CD4-positive, alpha-beta T cell treated with Interleukin-10 for 1 hour (primary cell): Measurements from ENCODE around the gene PDE6B.

Experiments used
- DNase-seq: peaks from one replicate; pipeline ENCODE4 v3.0.0-alpha.2; 2020

Gene PDE6B

GRCh38 chr4:708631-708933 lies 83.2 kb downstream of the PDE6B start:
- no peak for DNase-seq

- no peak for DNase-seq
Observed at GRCh38 chr4:709348-709747, 84.0 kb downstream of the PDE6B start.

- no peak for DNase-seq
Observed at GRCh38 chr4:710116-710515, 84.7 kb downstream of the PDE6B start.

GRCh38 chr4:710916-711315 lies 85.5 kb downstream of the PDE6B start:
- DNase-seq, result no peak

- no peak for DNase-seq
Observed at GRCh38 chr4:712093-712492, 86.7 kb downstream of the PDE6B start.

- no peak for DNase-seq
Observed at GRCh38 chr4:712916-713632, 87.7 kb downstream of the PDE6B start.

GRCh38 chr4:714087-714486 lies 88.7 kb downstream of the PDE6B start:
- DNase-seq, result no peak

- no peak for DNase-seq
Observed at GRCh38 chr4:717601-718320, 92.4 kb downstream of the PDE6B start.

- no peak for DNase-seq
Observed at GRCh38 chr4:718460-718859, 93.1 kb downstream of the PDE6B start.
